ENCODE measurements around the gene PRELP. TPM values are rescaled to one million over a fixed set of nuclear protein-coding genes. Genes with fewer than 3 reads are reported as not detected.

PRELP gene
- total RNA-seq, 1 experiment from 2014 or later = not detected

DNA sequence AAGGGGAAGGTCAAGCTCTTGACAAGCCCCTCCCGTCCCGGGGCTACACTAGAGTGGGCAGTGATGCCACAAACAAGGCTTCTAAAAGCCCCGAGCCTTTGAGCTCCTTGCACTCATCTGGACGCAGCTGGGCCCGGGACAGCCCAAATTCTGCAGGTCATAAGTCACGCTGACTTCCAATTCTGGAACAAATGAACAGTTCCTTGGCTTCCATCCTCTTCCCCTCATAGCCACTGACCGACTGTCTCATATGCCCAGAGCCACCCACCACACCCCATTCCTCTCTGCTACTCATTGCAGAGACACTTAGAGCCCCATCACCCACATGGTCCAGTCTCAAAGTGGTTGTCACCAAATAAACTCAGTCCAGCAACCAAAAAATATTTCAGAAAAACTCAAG lies 32.8 kb upstream of the PRELP start:
- TF ChIP-seq SIN3A (IDR thresholded peaks at IDR 0.05; ENCODE audit: borderline replicate concordance, insufficient read depth, low read depth, low read length) (no peak), TCF7L2 (IDR thresholded peaks at IDR 0.05; ENCODE audit: low read depth, low read length) (no peak), POLR2AphosphoS5 (IDR thresholded peaks at IDR 0.05; ENCODE audit: low read depth, low read length) (no peak)
- TF ChIP-seq, protein P1, sequence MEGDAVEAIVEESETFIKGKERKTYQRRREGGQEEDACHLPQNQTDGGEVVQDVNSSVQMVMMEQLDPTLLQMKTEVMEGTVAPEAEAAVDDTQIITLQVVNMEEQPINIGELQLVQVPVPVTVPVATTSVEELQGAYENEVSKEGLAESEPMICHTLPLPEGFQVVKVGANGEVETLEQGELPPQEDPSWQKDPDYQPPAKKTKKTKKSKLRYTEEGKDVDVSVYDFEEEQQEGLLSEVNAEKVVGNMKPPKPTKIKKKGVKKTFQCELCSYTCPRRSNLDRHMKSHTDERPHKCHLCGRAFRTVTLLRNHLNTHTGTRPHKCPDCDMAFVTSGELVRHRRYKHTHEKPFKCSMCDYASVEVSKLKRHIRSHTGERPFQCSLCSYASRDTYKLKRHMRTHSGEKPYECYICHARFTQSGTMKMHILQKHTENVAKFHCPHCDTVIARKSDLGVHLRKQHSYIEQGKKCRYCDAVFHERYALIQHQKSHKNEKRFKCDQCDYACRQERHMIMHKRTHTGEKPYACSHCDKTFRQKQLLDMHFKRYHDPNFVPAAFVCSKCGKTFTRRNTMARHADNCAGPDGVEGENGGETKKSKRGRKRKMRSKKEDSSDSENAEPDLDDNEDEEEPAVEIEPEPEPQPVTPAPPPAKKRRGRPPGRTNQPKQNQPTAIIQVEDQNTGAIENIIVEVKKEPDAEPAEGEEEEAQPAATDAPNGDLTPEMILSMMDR (IDR thresholded peaks at IDR 0.05) = no peak
- TF ChIP-seq, protein P2, sequence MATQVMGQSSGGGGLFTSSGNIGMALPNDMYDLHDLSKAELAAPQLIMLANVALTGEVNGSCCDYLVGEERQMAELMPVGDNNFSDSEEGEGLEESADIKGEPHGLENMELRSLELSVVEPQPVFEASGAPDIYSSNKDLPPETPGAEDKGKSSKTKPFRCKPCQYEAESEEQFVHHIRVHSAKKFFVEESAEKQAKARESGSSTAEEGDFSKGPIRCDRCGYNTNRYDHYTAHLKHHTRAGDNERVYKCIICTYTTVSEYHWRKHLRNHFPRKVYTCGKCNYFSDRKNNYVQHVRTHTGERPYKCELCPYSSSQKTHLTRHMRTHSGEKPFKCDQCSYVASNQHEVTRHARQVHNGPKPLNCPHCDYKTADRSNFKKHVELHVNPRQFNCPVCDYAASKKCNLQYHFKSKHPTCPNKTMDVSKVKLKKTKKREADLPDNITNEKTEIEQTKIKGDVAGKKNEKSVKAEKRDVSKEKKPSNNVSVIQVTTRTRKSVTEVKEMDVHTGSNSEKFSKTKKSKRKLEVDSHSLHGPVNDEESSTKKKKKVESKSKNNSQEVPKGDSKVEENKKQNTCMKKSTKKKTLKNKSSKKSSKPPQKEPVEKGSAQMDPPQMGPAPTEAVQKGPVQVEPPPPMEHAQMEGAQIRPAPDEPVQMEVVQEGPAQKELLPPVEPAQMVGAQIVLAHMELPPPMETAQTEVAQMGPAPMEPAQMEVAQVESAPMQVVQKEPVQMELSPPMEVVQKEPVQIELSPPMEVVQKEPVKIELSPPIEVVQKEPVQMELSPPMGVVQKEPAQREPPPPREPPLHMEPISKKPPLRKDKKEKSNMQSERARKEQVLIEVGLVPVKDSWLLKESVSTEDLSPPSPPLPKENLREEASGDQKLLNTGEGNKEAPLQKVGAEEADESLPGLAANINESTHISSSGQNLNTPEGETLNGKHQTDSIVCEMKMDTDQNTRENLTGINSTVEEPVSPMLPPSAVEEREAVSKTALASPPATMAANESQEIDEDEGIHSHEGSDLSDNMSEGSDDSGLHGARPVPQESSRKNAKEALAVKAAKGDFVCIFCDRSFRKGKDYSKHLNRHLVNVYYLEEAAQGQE (IDR thresholded peaks at IDR 0.05; ENCODE audit: insufficient read depth in 1 of 2, low read depth in 2 of 2, low read length in 1 of 2) = no peak
- no peak for DNase-seq (ENCODE audit: low read depth, low spot score)
- no peaks in the 10 kb centered on the region for H3K9me3 ChIP-seq (ENCODE audit: control insufficient read depth, insufficient read depth, low read depth, low read length)
- H3K4me1 ChIP-seq (ENCODE audit: control insufficient read depth, insufficient read depth, low read length) = no peaks in the 10 kb centered on the region
- no peak overlapping the region for H3K27ac ChIP-seq (ENCODE audit: low read length)
- in situ Hi-C loops (cut with HindIII; ENCODE audit: low pct_unique_long_range_greater_than_20kb, low sequenced_read_pairs) = no loop called here
- no peak for ATAC-seq
- CTCF ChIA-PET = interaction anchor here (0.9 to 1.1 kb wide), 2 partner anchors 102 to 170 kb away, joined by 3 read pairs; no protein-coding TSS in a partner anchor
- POLR2A ChIA-PET = no interaction called here
- no TSS peak for BruUV-seq (replicated peaks)
- intact Hi-C loops (cut with micrococcal nuclease; ENCODE audit: unreplicated experiment) = loop anchor here (5.0 kb wide), 1 partner anchor 101 kb away; no protein-coding TSS in a partner anchor
- peaks cover 31% of the 10 kb centered on the region for H3K27me3 ChIP-seq (ENCODE audit: control insufficient read depth, insufficient read depth, low read length)
- no peaks in the 10 kb centered on the region for H3K36me3 ChIP-seq (ENCODE audit: control insufficient read depth, insufficient read depth, low read length)
- H3K4me3 ChIP-seq (ENCODE audit: low read depth in 2 of 2, low read length in 2 of 2) = no peak overlapping the region

DNA sequence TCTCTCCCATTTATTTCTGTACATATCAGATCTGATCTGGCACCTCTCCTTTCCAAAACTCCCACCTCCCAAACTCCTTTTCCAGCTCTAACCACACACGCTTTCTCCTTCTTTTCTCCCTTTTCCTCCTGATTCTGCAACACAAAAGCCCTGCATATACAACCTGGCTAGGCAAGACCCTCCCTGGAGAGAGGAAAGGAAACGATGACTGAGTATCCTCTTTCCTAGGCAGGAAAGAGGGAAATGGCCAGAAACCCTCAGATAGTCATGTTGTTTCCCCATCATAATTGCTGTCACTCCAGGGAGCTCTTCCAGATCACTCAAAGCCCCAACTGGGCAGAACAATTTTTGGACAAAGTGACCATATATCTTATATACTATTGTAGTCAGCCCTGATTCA lies 32.3 kb upstream of the PRELP start:
- in situ Hi-C loops (cut with HindIII; ENCODE audit: low pct_unique_long_range_greater_than_20kb, low sequenced_read_pairs) = no loop called here
- DNase-seq (ENCODE audit: low read depth, low spot score) = no peak
- Histone ChIP-seq H3K9me3 (ENCODE audit: control insufficient read depth, insufficient read depth, low read depth, low read length) (no peaks in the 10 kb centered on the region), H3K4me3 (ENCODE audit: low read depth in 2 of 2, low read length in 2 of 2) (no peak overlapping the region), H3K4me1 (ENCODE audit: control insufficient read depth, insufficient read depth, low read length) (no peaks in the 10 kb centered on the region), H3K27me3 (ENCODE audit: control insufficient read depth, insufficient read depth, low read length) (peaks cover 35% of the 10 kb centered on the region), H3K27ac (ENCODE audit: low read length) (no peak overlapping the region), H3K36me3 (ENCODE audit: control insufficient read depth, insufficient read depth, low read length) (no peaks in the 10 kb centered on the region)
- no peak for TF ChIP-seq SIN3A (IDR thresholded peaks at IDR 0.05; ENCODE audit: borderline replicate concordance, insufficient read depth, low read depth, low read length)
- no peak for TF ChIP-seq POLR2AphosphoS5 (IDR thresholded peaks at IDR 0.05; ENCODE audit: low read depth, low read length)
- no peak for TF ChIP-seq TCF7L2 (IDR thresholded peaks at IDR 0.05; ENCODE audit: low read depth, low read length)
- TF ChIP-seq, protein P1 (IDR thresholded peaks at IDR 0.05) = no peak
- TF ChIP-seq, protein P2 (IDR thresholded peaks at IDR 0.05; ENCODE audit: insufficient read depth in 1 of 2, low read depth in 2 of 2, low read length in 1 of 2) = no peak
- intact Hi-C loops (cut with micrococcal nuclease; ENCODE audit: unreplicated experiment) = loop anchor here (5.0 kb wide), 1 partner anchor 101 kb away; no protein-coding TSS in a partner anchor
- POLR2A ChIA-PET = no interaction called here
- no peak for ATAC-seq
- no TSS peak for BruUV-seq (replicated peaks)
- CTCF ChIA-PET = no interaction called here
